GM12878 (cell line): ENCODE measurements around the gene ADAMTS5. TPM values are rescaled to one million over a fixed set of nuclear protein-coding genes. Genes with fewer than 3 reads are reported as not detected.

Source experiments
- ATAC-seq: fragments of 200-7000 bp; cut with Tn5 transposase; 3 replicates; pipeline ENCODE4 v1.9.1; 2020; ENCODE audit warnings: mild to moderate bottlenecking, moderate library complexity
- BruUV-seq: library from RNA; stranded (reverse); fragments of 400-500 nt; replicated peaks from 2 replicates; lab custom pipeline; 2021; lab: Mats Ljungman, UMichigan
- CTCF ChIA-PET: fragments of 300-600 bp; sonication (Branson Sonifier 250); formaldehyde crosslinking; extraction: SDS; loops from one replicate; lab custom pipeline; 2021; ENCODE audit warnings: inconsistent platforms; lab: Yijun Ruan, JAX
- POLR2A ChIA-PET: fragments of 350-600 bp; formaldehyde crosslinking; extraction: SDS; loops from one replicate; lab custom pipeline; 2021; ENCODE audit warnings: inconsistent platforms; lab: Charles Lee
- RAD21 ChIA-PET: fragments of 300-600 bp; sonication (Branson Sonifier 250); formaldehyde crosslinking; loops from one replicate; lab custom pipeline; 2023; ENCODE audit warnings: antibody characterized with exemption; ENCODE audit not compliant: unreplicated experiment; lab: Charles Lee
- SMC1A ChIA-PET: fragments of 300-600 bp; sonication (Branson Sonifier 250); formaldehyde crosslinking; loops from one replicate; lab custom pipeline; 2023; ENCODE audit not compliant: unreplicated experiment, uncharacterized antibody; lab: Charles Lee
- DNase-seq: peaks from one replicate; pipeline ENCODE4 v3.0.0-alpha.2; 2011; ENCODE audit warnings: low read depth, low spot score
- FAIRE-seq: peaks from 3 replicates; lab custom pipeline; 2011; peaks lifted over from hg19 to GRCh38; lab: Jason Lieb, UNC
- H2AFZ ChIP-seq: 2 replicates; pipeline ENCODE4 v1.6.0; 2011; ENCODE audit warnings: low read depth, low read length, control low read depth; ENCODE audit not compliant: control insufficient read depth
- H3K27ac ChIP-seq: 2 replicates; pipeline ENCODE4 v1.5.1; 2011; ENCODE audit warnings: control low read depth; ENCODE audit not compliant: control insufficient read depth, insufficient read depth
- H3K27me3 ChIP-seq, 2 experiments: replicated peaks in 1 of 2; 2 replicates each; pipeline versions ENCODE4 v1.6.0 to v1.6.1; 2011; ENCODE audit warnings: low read length in 1 of 2; ENCODE audit not compliant: control insufficient read depth in 2 of 2, insufficient read depth in 2 of 2
- H3K36me3 ChIP-seq, 2 experiments: 2 replicates each; pipeline ENCODE4 v1.5.1; 2011; ENCODE audit warnings: low read length in 1 of 2; ENCODE audit not compliant: control insufficient read depth in 2 of 2, insufficient read depth in 2 of 2
- H3K4me1 ChIP-seq: 2 replicates; pipeline ENCODE4 v1.6.1; 2011; ENCODE audit warnings: mild to moderate bottlenecking, low read length, moderate library complexity, mixed read lengths; ENCODE audit not compliant: control insufficient read depth, insufficient read depth
- H3K4me2 ChIP-seq: 2 replicates; pipeline ENCODE4 v1.6.0; 2011; ENCODE audit warnings: control low read depth; ENCODE audit not compliant: control insufficient read depth, insufficient read depth
- H3K4me3 ChIP-seq: fragments of 200-600 bp; sonication (generic); 2 replicates; pipeline ENCODE4 v1.5.1; 2016
- H3K79me2 ChIP-seq: 2 replicates; pipeline ENCODE4 v1.6.0; 2011; ENCODE audit warnings: low read length; ENCODE audit not compliant: control insufficient read depth, insufficient read depth
- H3K9ac ChIP-seq: 2 replicates; pipeline ENCODE4 v1.8.0; 2011; ENCODE audit warnings: low read length, control low read depth, mixed read lengths; ENCODE audit not compliant: control insufficient read depth, insufficient read depth
- H3K9me3 ChIP-seq: replicated peaks from 3 replicates; pipeline ENCODE4 v1.5.1; 2011; ENCODE audit warnings: mild to moderate bottlenecking, low read length; ENCODE audit not compliant: control insufficient read depth, insufficient read depth
- H4K20me1 ChIP-seq: 2 replicates; pipeline ENCODE4 v1.6.0; 2011; ENCODE audit not compliant: control insufficient read depth, insufficient read depth
- BRCA1 ChIP-seq: IDR thresholded peaks from 2 replicates; pipeline ENCODE4 v1.6.1; 2011; ENCODE audit warnings: low read depth, low read length, improper control_type of control experiment
- CBX3 ChIP-seq: fragments of 200-600 bp; sonication (generic); IDR thresholded peaks from 2 replicates; pipeline ENCODE4 v1.6.1; 2016; ENCODE audit warnings: low read depth, borderline replicate concordance
- CHD4 ChIP-seq: fragments of 200-600 bp; sonication (generic); IDR thresholded peaks from 2 replicates; pipeline ENCODE4 v1.6.1; 2016; ENCODE audit warnings: mild to moderate bottlenecking
- NR2C2 ChIP-seq: IDR thresholded peaks from 2 replicates; pipeline ENCODE4 v1.6.1; 2011; ENCODE audit warnings: borderline replicate concordance, low read depth; ENCODE audit not compliant: control insufficient read depth, insufficient read length
- RAD51 ChIP-seq: fragments of 450-650 bp; IDR thresholded peaks from 2 replicates; pipeline ENCODE4 v1.6.1; 2016; ENCODE audit warnings: moderate library complexity, mild to moderate bottlenecking, inconsistent platforms
- SIX5 ChIP-seq: IDR thresholded peaks from 2 replicates; pipeline ENCODE4 v1.6.1; 2011; ENCODE audit warnings: mild to moderate bottlenecking, low read depth, low read length, moderate library complexity; ENCODE audit not compliant: severe bottlenecking
- SMC3 ChIP-seq: IDR thresholded peaks from 2 replicates; pipeline ENCODE4 v1.6.1; 2011; ENCODE audit warnings: low read length, improper control_type of control experiment, borderline replicate concordance
- TCF7 ChIP-seq: IDR thresholded peaks from 2 replicates; pipeline ENCODE4 v1.6.1; 2014; ENCODE audit warnings: antibody characterized with exemption, borderline replicate concordance
- WGBS: methylation state at CpG from one replicate; pipeline ENCODE4 v1.1.6; 2016; ENCODE audit warnings: low lambda C conversion rate; ENCODE audit not compliant: insufficient replicate concordance, insufficient coverage; ENCODE audit errors: missing lambda C conversion rate; 5-methylcytosine and 5-hydroxymethylcytosine counted together
- in situ Hi-C: fragments of 300-500 bp; cut with MboI; formaldehyde crosslinking; loops from 9 replicates; pipeline ENCODE4 v1.14.3; 2018; ENCODE audit warnings: mixed read lengths
- intact Hi-C: fragments of 100-400 bp; cut with micrococcal nuclease; formaldehyde crosslinking; loops from one replicate; pipeline ENCODE4 v1.14.2; 2022; ENCODE audit not compliant: unreplicated experiment
- polyA plus RNA-seq, 11 experiments: library from polyadenylated mRNA; depleted of rRNA in 4 of 11; unstranded in 6 of 11; stranded (reverse) in 5 of 11; fragments of >200 nt; fragmentation: Nextera tagmentation in 4 of 11; fragmentation: Illumina TruSeq in 1 of 11; extraction: Ambion mirVana in 4 of 11; extraction: Trizol in 1 of 11; gene quantifications; 1 replicate in 1 of 11; 2 replicates in 10 of 11; pipeline versions ENCODE4 v1.2.1 to v1.2.3, GENCODE V29; 2011 to 2016; ENCODE audit warnings: inconsistent platforms in 2 of 11, missing spikeins in 2 of 11, low read depth in 1 of 11
- total RNA-seq, 4 experiments: library from RNA; depleted of rRNA in 3 of 4; stranded (reverse); fragments of >200 nt in 3 of 4; fragmentation: Illumina TruSeq in 1 of 4; extraction: Trizol in 1 of 4; gene quantifications; 2 replicates each; pipeline versions ENCODE4 v1.2.1 to v1.2.3, GENCODE V29; 2013 to 2021
- TF ChIP-seq, protein P1 (sequence below): fragments of 450-650 bp; formaldehyde crosslinking; IDR thresholded peaks from 2 replicates; pipeline ENCODE4 v1.4.0; 2020; ENCODE audit warnings: mild to moderate bottlenecking, moderate library complexity
- TF ChIP-seq, protein P2 (sequence below): IDR thresholded peaks from 2 replicates; pipeline ENCODE4 v1.6.1; 2012; ENCODE audit warnings: mild to moderate bottlenecking, low read depth, low read length
- TF ChIP-seq, protein P3 (sequence below), 3 experiments: IDR thresholded peaks in 2 of 3; conservative IDR thresholded peaks in 1 of 3; 2 replicates each; pipeline ENCODE4 v1.5.1; 2011; ENCODE audit warnings: low read depth in 3 of 3, low read length in 3 of 3, mild to moderate bottlenecking in 3 of 3, control low read depth in 2 of 3, moderate library complexity in 2 of 3, inconsistent platforms in 1 of 3, mixed read lengths in 1 of 3; ENCODE audit not compliant: control insufficient read depth in 2 of 3, insufficient read depth in 1 of 3; ENCODE audit errors: extremely low read depth in 1 of 3

Gene ADAMTS5
- total and polyA plus RNA-seq, 10 of the 15 experiments (the other 5 are each of a cell fraction or from before 2014, with no cell fraction given) = not detected

DNA sequence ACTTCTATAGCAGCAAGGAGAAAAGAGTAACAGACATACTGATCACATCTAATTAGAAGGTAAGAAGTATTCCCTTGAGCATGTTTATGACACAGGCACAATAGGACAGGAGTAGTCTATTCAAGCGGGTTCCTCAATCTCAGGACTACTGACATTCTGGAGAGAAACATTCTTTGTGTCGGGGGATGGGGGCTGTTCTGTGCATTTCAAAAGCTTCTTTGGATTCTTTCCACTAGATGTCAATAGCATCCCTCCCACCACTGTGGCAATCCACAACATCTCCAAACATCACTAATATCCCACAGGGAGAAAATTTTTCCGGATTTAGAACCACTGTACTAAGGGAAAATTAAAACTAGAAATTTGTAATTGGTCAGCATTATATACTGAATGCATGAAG, 56.9 kb downstream of the ADAMTS5 start:
- no TSS peak for BruUV-seq
- ChIA-PET RAD21 (no interaction called here), CTCF (no interaction called here), SMC1A (no interaction called here), POLR2A (no interaction called here)
- no peak overlapping the region for H3K4me3 ChIP-seq
- FAIRE-seq (no peak), ATAC-seq (no peak), DNase-seq (no peak)
- no peaks in the 10 kb centered on the region for H3K4me1 ChIP-seq
- H3K27me3 ChIP-seq = no peaks in the 10 kb centered on the region
- WGBS = 17% methylated on average over 3 of the region's 3 CpGs
- no peak overlapping the region for H3K27ac ChIP-seq
- H4K20me1 ChIP-seq = no peaks in the 10 kb centered on the region
- no peak overlapping the region for H2AFZ ChIP-seq
- in situ Hi-C loops (no loop called here), intact Hi-C loops (no loop called here)
- H3K79me2 ChIP-seq = no peaks in the 10 kb centered on the region
- no peaks in the 10 kb centered on the region for H3K9me3 ChIP-seq
- no peak overlapping the region for H3K9ac ChIP-seq
- no peaks in the 10 kb centered on the region for H3K36me3 ChIP-seq
- no peak overlapping the region for H3K4me2 ChIP-seq
- TF ChIP-seq, protein P1, sequence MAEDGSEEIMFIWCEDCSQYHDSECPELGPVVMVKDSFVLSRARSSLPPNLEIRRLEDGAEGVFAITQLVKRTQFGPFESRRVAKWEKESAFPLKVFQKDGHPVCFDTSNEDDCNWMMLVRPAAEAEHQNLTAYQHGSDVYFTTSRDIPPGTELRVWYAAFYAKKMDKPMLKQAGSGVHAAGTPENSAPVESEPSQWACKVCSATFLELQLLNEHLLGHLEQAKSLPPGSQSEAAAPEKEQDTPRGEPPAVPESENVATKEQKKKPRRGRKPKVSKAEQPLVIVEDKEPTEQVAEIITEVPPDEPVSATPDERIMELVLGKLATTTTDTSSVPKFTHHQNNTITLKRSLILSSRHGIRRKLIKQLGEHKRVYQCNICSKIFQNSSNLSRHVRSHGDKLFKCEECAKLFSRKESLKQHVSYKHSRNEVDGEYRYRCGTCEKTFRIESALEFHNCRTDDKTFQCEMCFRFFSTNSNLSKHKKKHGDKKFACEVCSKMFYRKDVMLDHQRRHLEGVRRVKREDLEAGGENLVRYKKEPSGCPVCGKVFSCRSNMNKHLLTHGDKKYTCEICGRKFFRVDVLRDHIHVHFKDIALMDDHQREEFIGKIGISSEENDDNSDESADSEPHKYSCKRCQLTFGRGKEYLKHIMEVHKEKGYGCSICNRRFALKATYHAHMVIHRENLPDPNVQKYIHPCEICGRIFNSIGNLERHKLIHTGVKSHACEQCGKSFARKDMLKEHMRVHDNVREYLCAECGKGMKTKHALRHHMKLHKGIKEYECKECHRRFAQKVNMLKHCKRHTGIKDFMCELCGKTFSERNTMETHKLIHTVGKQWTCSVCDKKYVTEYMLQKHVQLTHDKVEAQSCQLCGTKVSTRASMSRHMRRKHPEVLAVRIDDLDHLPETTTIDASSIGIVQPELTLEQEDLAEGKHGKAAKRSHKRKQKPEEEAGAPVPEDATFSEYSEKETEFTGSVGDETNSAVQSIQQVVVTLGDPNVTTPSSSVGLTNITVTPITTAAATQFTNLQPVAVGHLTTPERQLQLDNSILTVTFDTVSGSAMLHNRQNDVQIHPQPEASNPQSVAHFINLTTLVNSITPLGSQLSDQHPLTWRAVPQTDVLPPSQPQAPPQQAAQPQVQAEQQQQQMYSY = no peak
- TF ChIP-seq TCF7 (no peak), BRCA1 (no peak), SMC3 (no peak), SIX5 (no peak), CBX3 (no peak), RAD51 (no peak), NR2C2 (no peak), CHD4 (no peak)
- TF ChIP-seq, protein P2, sequence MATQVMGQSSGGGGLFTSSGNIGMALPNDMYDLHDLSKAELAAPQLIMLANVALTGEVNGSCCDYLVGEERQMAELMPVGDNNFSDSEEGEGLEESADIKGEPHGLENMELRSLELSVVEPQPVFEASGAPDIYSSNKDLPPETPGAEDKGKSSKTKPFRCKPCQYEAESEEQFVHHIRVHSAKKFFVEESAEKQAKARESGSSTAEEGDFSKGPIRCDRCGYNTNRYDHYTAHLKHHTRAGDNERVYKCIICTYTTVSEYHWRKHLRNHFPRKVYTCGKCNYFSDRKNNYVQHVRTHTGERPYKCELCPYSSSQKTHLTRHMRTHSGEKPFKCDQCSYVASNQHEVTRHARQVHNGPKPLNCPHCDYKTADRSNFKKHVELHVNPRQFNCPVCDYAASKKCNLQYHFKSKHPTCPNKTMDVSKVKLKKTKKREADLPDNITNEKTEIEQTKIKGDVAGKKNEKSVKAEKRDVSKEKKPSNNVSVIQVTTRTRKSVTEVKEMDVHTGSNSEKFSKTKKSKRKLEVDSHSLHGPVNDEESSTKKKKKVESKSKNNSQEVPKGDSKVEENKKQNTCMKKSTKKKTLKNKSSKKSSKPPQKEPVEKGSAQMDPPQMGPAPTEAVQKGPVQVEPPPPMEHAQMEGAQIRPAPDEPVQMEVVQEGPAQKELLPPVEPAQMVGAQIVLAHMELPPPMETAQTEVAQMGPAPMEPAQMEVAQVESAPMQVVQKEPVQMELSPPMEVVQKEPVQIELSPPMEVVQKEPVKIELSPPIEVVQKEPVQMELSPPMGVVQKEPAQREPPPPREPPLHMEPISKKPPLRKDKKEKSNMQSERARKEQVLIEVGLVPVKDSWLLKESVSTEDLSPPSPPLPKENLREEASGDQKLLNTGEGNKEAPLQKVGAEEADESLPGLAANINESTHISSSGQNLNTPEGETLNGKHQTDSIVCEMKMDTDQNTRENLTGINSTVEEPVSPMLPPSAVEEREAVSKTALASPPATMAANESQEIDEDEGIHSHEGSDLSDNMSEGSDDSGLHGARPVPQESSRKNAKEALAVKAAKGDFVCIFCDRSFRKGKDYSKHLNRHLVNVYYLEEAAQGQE = no peak
- TF ChIP-seq, protein P3, sequence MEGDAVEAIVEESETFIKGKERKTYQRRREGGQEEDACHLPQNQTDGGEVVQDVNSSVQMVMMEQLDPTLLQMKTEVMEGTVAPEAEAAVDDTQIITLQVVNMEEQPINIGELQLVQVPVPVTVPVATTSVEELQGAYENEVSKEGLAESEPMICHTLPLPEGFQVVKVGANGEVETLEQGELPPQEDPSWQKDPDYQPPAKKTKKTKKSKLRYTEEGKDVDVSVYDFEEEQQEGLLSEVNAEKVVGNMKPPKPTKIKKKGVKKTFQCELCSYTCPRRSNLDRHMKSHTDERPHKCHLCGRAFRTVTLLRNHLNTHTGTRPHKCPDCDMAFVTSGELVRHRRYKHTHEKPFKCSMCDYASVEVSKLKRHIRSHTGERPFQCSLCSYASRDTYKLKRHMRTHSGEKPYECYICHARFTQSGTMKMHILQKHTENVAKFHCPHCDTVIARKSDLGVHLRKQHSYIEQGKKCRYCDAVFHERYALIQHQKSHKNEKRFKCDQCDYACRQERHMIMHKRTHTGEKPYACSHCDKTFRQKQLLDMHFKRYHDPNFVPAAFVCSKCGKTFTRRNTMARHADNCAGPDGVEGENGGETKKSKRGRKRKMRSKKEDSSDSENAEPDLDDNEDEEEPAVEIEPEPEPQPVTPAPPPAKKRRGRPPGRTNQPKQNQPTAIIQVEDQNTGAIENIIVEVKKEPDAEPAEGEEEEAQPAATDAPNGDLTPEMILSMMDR (IDR thresholded peaks at IDR 0.05 in 2 of 3, conservative IDR thresholded peaks at IDR 0.05 in 1 of 3; ENCODE audit: control insufficient read depth in 2 of 3, extremely low read depth in 1 of 3, insufficient read depth in 1 of 3, low read depth in 3 of 3, low read length in 3 of 3) = no peak
